ENCODE results near the gene MSH5. TPM values are rescaled to one million over a fixed set of nuclear protein-coding genes. Genes with fewer than 3 reads are reported as not detected.

The MSH5 gene
- total and polyA plus RNA-seq, 9 of the 15 experiments (the other 6 are each of a cell fraction or from before 2014, with no cell fraction given), result 12.5 to 104 (median 46.6) TPM

DNA sequence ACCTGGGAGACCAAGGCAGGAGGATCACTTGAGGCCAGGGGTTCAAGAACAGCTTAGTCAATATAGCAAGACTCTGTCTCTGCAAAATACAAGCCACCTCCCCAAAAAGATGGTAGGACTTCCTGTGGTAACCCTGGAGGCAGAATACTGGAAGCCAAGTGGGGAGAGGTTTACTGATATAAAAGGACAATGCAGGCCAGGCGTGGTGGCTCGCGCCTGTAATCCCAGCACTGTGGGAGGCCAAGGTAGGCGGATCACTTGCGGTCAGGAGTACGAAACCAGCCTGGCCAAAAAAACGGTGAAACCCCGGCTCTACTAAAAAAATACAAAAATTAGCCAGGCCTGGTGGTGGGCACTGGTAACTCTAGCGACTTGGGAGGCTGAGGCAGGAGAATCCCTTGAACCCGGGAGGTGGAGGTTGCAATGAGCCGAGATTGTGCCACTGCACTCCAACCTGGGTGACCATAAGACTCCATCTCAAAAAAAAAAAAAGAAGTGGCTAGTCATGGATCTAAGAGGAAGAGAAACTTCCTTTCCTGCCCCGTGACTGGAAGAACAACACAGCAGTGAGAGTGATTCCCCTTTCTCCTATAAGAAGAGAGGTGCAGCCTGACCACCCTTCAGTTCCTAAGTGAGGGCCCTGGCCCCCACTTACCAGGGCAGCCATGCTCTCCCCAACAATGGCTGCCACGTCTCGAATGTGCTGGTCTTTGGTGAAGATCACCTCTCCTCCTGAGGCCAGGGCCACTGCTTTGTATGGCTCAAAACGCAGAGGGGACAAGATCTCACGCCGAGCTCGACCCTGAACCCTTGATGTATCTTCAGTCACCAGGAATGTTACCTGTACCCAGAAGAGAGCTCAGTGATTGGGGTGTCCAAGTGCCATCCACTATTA, 28.8 kb downstream of the MSH5 start (continued):
- TF ChIP-seq, protein P1, sequence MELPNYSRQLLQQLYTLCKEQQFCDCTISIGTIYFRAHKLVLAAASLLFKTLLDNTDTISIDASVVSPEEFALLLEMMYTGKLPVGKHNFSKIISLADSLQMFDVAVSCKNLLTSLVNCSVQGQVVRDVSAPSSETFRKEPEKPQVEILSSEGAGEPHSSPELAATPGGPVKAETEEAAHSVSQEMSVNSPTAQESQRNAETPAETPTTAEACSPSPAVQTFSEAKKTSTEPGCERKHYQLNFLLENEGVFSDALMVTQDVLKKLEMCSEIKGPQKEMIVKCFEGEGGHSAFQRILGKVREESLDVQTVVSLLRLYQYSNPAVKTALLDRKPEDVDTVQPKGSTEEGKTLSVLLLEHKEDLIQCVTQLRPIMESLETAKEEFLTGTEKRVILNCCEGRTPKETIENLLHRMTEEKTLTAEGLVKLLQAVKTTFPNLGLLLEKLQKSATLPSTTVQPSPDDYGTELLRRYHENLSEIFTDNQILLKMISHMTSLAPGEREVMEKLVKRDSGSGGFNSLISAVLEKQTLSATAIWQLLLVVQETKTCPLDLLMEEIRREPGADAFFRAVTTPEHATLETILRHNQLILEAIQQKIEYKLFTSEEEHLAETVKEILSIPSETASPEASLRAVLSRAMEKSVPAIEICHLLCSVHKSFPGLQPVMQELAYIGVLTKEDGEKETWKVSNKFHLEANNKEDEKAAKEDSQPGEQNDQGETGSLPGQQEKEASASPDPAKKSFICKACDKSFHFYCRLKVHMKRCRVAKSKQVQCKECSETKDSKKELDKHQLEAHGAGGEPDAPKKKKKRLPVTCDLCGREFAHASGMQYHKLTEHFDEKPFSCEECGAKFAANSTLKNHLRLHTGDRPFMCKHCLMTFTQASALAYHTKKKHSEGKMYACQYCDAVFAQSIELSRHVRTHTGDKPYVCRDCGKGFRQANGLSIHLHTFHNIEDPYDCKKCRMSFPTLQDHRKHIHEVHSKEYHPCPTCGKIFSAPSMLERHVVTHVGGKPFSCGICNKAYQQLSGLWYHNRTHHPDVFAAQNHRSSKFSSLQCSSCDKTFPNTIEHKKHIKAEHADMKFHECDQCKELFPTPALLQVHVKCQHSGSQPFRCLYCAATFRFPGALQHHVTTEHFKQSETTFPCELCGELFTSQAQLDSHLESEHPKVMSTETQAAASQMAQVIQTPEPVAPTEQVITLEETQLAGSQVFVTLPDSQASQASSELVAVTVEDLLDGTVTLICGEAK (IDR thresholded peaks at IDR 0.05), result no peak
- TF ChIP-seq, protein P1 (CRISPR knock-in tag; IDR thresholded peaks at IDR 0.05), result no peak
- TF ChIP-seq YY1 (IDR thresholded peaks at IDR 0.05; ENCODE audit: borderline replicate concordance in 1 of 3, control insufficient read depth in 1 of 3, extremely low read depth in 1 of 3, insufficient read depth in 3 of 3, insufficient read length in 1 of 3, insufficient replicate concordance in 2 of 3, low read depth in 1 of 3, low read length in 2 of 3) (peak in 2 of 3 experiments; percentile 23 to 75), NCOR1 (IDR thresholded peaks at IDR 0.05) (no peak), TCF7L2 (IDR thresholded peaks at IDR 0.05; ENCODE audit: low read depth, low read length) (no peak), SPI1 (IDR thresholded peaks at IDR 0.05; ENCODE audit: borderline replicate concordance, low read depth, low read length) (0 out of 2 replicates have a peak, but pooled peaks have one; percentile 18), TRIM28 (IDR thresholded peaks at IDR 0.05) (no peak), ZNF324 (CRISPR knock-in tag; IDR thresholded peaks at IDR 0.05) (no peak), MTA2 (IDR thresholded peaks at IDR 0.05; ENCODE audit: low read depth) (no peak), HLTF (IDR thresholded peaks at IDR 0.05) (0 out of 2 replicates have a peak, but pooled peaks have one; percentile 16), NCOA6 (IDR thresholded peaks at IDR 0.05) (no peak), KLF13 (tag; IDR thresholded peaks at IDR 0.05; ENCODE audit: borderline replicate concordance, low read depth) (no peak), CEBPB (tag; IDR thresholded peaks at IDR 0.05) (no peak), PHB2 (IDR thresholded peaks at IDR 0.05; ENCODE audit: low read depth) (no peak)
- TF ChIP-seq, protein P2, sequence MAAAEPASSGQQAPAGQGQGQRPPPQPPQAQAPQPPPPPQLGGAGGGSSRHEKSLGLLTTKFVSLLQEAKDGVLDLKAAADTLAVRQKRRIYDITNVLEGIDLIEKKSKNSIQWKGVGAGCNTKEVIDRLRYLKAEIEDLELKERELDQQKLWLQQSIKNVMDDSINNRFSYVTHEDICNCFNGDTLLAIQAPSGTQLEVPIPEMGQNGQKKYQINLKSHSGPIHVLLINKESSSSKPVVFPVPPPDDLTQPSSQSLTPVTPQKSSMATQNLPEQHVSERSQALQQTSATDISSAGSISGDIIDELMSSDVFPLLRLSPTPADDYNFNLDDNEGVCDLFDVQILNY (CRISPR knock-in tag; IDR thresholded peaks at IDR 0.05), result no peak
- TF ChIP-seq, protein P3, sequence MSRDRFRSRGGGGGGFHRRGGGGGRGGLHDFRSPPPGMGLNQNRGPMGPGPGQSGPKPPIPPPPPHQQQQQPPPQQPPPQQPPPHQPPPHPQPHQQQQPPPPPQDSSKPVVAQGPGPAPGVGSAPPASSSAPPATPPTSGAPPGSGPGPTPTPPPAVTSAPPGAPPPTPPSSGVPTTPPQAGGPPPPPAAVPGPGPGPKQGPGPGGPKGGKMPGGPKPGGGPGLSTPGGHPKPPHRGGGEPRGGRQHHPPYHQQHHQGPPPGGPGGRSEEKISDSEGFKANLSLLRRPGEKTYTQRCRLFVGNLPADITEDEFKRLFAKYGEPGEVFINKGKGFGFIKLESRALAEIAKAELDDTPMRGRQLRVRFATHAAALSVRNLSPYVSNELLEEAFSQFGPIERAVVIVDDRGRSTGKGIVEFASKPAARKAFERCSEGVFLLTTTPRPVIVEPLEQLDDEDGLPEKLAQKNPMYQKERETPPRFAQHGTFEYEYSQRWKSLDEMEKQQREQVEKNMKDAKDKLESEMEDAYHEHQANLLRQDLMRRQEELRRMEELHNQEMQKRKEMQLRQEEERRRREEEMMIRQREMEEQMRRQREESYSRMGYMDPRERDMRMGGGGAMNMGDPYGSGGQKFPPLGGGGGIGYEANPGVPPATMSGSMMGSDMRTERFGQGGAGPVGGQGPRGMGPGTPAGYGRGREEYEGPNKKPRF (IDR thresholded peaks at IDR 0.05; ENCODE audit: low read depth, low read length), result no peak
